GM23338 (cell line): ENCODE measurements around the gene NPAS3. TPM values are rescaled to one million over a fixed set of nuclear protein-coding genes. Genes with fewer than 3 reads are reported as not detected.

Experiments
- ATAC-seq: fragments of 200-7000 bp; cut with Tn5 transposase; 3 replicates; pipeline ENCODE4 v1.9.1; 2020
- DNase-seq: peaks from one replicate; pipeline ENCODE4 v3.0.0-alpha.2; 2015; ENCODE audit warnings: low spot score
- H2AFZ ChIP-seq: fragments of 200-600 bp; sonication (generic); 2 replicates; pipeline ENCODE4 v1.8.0; 2016; ENCODE audit warnings: antibody characterized with exemption, mild to moderate bottlenecking, moderate library complexity
- H3F3A ChIP-seq: fragments of 200-600 bp; sonication (generic); replicated peaks from 2 replicates; pipeline ENCODE4 v1.8.0; 2017; ENCODE audit warnings: antibody characterized with exemption, mixed run types, low read depth
- H3K27ac ChIP-seq: fragments of 200-600 bp; sonication (generic); 2 replicates; pipeline ENCODE4 v1.6.1; 2016; ENCODE audit warnings: low read depth
- H3K27me3 ChIP-seq: fragments of 200-600 bp; sonication (generic); 2 replicates; pipeline ENCODE4 v1.8.0; 2016; ENCODE audit warnings: mild to moderate bottlenecking, mixed run types, moderate library complexity; ENCODE audit not compliant: insufficient read depth
- H3K36me3 ChIP-seq: fragments of 200-600 bp; sonication (generic); 2 replicates; pipeline ENCODE4 v1.8.0; 2016; ENCODE audit warnings: mild to moderate bottlenecking; ENCODE audit not compliant: insufficient read depth
- H3K4me1 ChIP-seq: fragments of 200-600 bp; sonication (generic); 2 replicates; pipeline ENCODE4 v1.8.0; 2016; ENCODE audit warnings: mild to moderate bottlenecking, moderate library complexity; ENCODE audit not compliant: insufficient read depth
- H3K4me2 ChIP-seq: fragments of 200-600 bp; sonication (generic); 2 replicates; pipeline ENCODE4 v1.7.1; 2017; ENCODE audit warnings: mixed run types
- H3K4me3 ChIP-seq: fragments of 200-600 bp; sonication (generic); 2 replicates; pipeline ENCODE4 v1.6.1; 2016; ENCODE audit warnings: mixed run types
- H3K79me2 ChIP-seq: fragments of 200-600 bp; sonication (generic); replicated peaks from 2 replicates; pipeline ENCODE4 v1.8.0; 2017; ENCODE audit warnings: mild to moderate bottlenecking; ENCODE audit not compliant: insufficient read depth
- H3K9me2 ChIP-seq: fragments of 200-600 bp; sonication (generic); 2 replicates; pipeline ENCODE4 v1.8.0; 2017; ENCODE audit not compliant: insufficient read depth
- H4K20me1 ChIP-seq: fragments of 200-600 bp; sonication (generic); replicated peaks from 2 replicates; pipeline ENCODE4 v1.8.0; 2017; ENCODE audit warnings: mild to moderate bottlenecking; ENCODE audit not compliant: insufficient read depth
- H3K27ac Mint-ChIP-seq: 2 replicates; pipeline ENCODE4 v1.8.0; 2020; ENCODE audit warnings: inconsistent platforms, mild to moderate bottlenecking, moderate library complexity, mixed read lengths
- H3K27me3 Mint-ChIP-seq: 3 replicates; pipeline ENCODE4 v1.8.0; 2022; ENCODE audit warnings: low read depth, mild to moderate bottlenecking, moderate library complexity, mixed read lengths, inconsistent platforms; ENCODE audit not compliant: insufficient read depth, poor library complexity
- H3K36me3 Mint-ChIP-seq: 3 replicates; pipeline ENCODE4 v1.8.0; 2021; ENCODE audit warnings: low read depth, mild to moderate bottlenecking, inconsistent platforms, moderate library complexity, mixed read lengths
- H3K4me1 Mint-ChIP-seq: 3 replicates; pipeline ENCODE4 v1.8.0; 2020; ENCODE audit warnings: mild to moderate bottlenecking, inconsistent platforms, mixed read lengths
- H3K4me3 Mint-ChIP-seq: 3 replicates; pipeline ENCODE4 v1.8.0; 2021; ENCODE audit warnings: moderate library complexity, mild to moderate bottlenecking, inconsistent platforms, mixed read lengths
- H3K9me3 Mint-ChIP-seq: 3 replicates; pipeline ENCODE4 v1.8.0; 2020; ENCODE audit warnings: moderate library complexity, mild to moderate bottlenecking, inconsistent platforms, mixed read lengths
- CREB1 ChIP-seq: fragments of 250-450 bp; sonication (Bioruptor Pico); IDR thresholded peaks from 2 replicates; pipeline ENCODE4 v1.5.0; 2020; ENCODE audit warnings: low read depth, mild to moderate bottlenecking, moderate library complexity
- ETS1 ChIP-seq: IDR thresholded peaks from 2 replicates; pipeline ENCODE4 v1.6.1; 2016; ENCODE audit warnings: antibody characterized with exemption
- EZH2 ChIP-seq: fragments of 200-600 bp; sonication (generic); IDR thresholded peaks from one replicate; pipeline ENCODE4 v1.8.0; 2017; ENCODE audit warnings: antibody characterized with exemption, mild to moderate bottlenecking, low read depth; ENCODE audit not compliant: unreplicated experiment
- EZH2phosphoT487 ChIP-seq: fragments of 200-600 bp; sonication (generic); IDR thresholded peaks from one replicate; pipeline ENCODE4 v1.8.1; 2018; ENCODE audit warnings: antibody characterized with exemption; ENCODE audit not compliant: unreplicated experiment
- NANOG ChIP-seq: IDR thresholded peaks from 2 replicates; pipeline ENCODE4 v1.6.1; 2016; ENCODE audit warnings: antibody characterized with exemption, borderline replicate concordance
- POLR2AphosphoS5 ChIP-seq: IDR thresholded peaks from 2 replicates; pipeline ENCODE4 v1.6.1; 2016; ENCODE audit warnings: antibody characterized with exemption, low read depth
- REST ChIP-seq: IDR thresholded peaks from one replicate; pipeline ENCODE4 v1.6.1; 2018; ENCODE audit warnings: antibody characterized with exemption; ENCODE audit not compliant: unreplicated experiment
- STAT1 ChIP-seq: IDR thresholded peaks from one replicate; pipeline ENCODE4 v1.6.1; 2016; ENCODE audit warnings: antibody characterized with exemption; ENCODE audit not compliant: unreplicated experiment
- ZNF114 ChIP-seq: fragments of 250-450 bp; sonication (Bioruptor Pico); IDR thresholded peaks from 2 replicates; pipeline ENCODE4 v1.5.0; 2020; ENCODE audit warnings: mild to moderate bottlenecking, moderate library complexity
- ZNF331 ChIP-seq: fragments of 250-450 bp; sonication (Bioruptor Pico); IDR thresholded peaks from 2 replicates; pipeline ENCODE4 v1.5.0; 2020; ENCODE audit warnings: low read depth, mild to moderate bottlenecking, moderate library complexity
- polyA plus RNA-seq: library from polyadenylated mRNA; unstranded; fragments of >200 nt; fragmentation: Nextera tagmentation; extraction: Ambion mirVana; gene quantifications from 2 replicates; pipeline ENCODE4 v1.2.1, GENCODE V29; 2016
- total RNA-seq: library from RNA; depleted of rRNA; stranded (reverse); fragments of >200 nt; shearing (Covaris generic); gene quantifications from 2 replicates; pipeline ENCODE4 v1.2.3, GENCODE V29; 2014
- TF ChIP-seq, protein P1 (sequence below), 2 experiments: fragments of 200-600 bp in 1 of 2; sonication (generic) in 1 of 2; conservative IDR thresholded peaks; 2 replicates each; pipeline versions ENCODE4 v1.5.1 to v1.6.1; 2016 to 2017; ENCODE audit warnings: antibody characterized with exemption in 2 of 2, low read depth in 2 of 2, mild to moderate bottlenecking in 2 of 2, moderate library complexity in 1 of 2

Gene NPAS3
- total and polyA plus RNA-seq, 2 experiments from 2014 or later = 0.17 to 0.19 TPM

DNA sequence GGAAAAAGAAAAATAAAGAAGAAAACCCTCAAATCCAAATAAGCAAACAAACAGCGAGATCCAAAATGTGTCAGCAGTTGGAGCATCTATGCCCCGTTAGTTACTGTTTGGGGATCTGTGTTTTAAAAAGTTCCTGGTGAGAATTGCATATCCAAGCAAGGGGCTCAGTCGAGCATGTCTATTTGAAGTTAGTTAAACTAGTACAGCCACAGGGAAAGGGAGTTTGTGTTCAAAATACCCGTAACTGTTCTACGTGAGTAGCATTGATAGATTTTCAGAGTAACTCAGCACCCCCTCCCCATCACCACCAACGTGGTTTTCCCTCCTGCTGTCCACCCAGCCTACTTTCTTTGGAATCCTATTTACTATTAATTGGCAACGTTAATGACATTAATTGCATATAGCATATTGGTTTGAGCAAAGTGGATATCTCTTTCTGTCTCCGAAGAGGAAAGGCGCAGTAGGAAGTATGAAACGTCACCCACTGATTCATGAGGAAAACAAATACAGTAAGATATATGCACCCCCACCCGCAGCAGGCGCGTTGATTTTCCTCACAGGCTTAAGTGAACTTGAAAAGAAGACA lies 1.5 kb downstream of the NPAS3 start:
- H3K36me3 Mint-ChIP-seq = no peaks in the 10 kb centered on the region; the same call in 2 of the 3 replicates
- H3K4me1 Mint-ChIP-seq = peaks cover 38% of the 10 kb centered on the region
- H3K27me3 Mint-ChIP-seq = peaks cover 39% of the 10 kb centered on the region
- peak overlapping the region; percentile 97 for H3K4me2 ChIP-seq
- peak overlapping the region; percentile 85 for H3K4me3 Mint-ChIP-seq
- peak overlapping the region; percentile 80 for H3K4me3 ChIP-seq
- no peaks in the 10 kb centered on the region for H3K36me3 ChIP-seq
- DNase-seq (peak; percentile 14), ATAC-seq (no peak)
- no peaks in the 10 kb centered on the region for H3K9me2 ChIP-seq
- no peaks in the 10 kb centered on the region for H3K79me2 ChIP-seq
- TF ChIP-seq EZH2 (peak; percentile 54), ETS1 (no peak)
- TF ChIP-seq, protein P1, sequence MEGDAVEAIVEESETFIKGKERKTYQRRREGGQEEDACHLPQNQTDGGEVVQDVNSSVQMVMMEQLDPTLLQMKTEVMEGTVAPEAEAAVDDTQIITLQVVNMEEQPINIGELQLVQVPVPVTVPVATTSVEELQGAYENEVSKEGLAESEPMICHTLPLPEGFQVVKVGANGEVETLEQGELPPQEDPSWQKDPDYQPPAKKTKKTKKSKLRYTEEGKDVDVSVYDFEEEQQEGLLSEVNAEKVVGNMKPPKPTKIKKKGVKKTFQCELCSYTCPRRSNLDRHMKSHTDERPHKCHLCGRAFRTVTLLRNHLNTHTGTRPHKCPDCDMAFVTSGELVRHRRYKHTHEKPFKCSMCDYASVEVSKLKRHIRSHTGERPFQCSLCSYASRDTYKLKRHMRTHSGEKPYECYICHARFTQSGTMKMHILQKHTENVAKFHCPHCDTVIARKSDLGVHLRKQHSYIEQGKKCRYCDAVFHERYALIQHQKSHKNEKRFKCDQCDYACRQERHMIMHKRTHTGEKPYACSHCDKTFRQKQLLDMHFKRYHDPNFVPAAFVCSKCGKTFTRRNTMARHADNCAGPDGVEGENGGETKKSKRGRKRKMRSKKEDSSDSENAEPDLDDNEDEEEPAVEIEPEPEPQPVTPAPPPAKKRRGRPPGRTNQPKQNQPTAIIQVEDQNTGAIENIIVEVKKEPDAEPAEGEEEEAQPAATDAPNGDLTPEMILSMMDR (conservative IDR thresholded peaks at IDR 0.05; ENCODE audit: low read depth in 2 of 2) = no peak
- peak overlapping the region; percentile 96 for H2AFZ ChIP-seq
- no peak overlapping the region for H3K27ac Mint-ChIP-seq
- peaks cover 38% of the 10 kb centered on the region for H3K4me1 ChIP-seq
- peaks cover 3% of the 10 kb centered on the region; the same call in 1 of the 2 replicates for H4K20me1 ChIP-seq
- no peak overlapping the region for H3K27ac ChIP-seq
- peaks cover 3% of the 10 kb centered on the region; the same call in 2 of the 3 replicates for H3K9me3 Mint-ChIP-seq
- H3F3A ChIP-seq = 0 out of 2 replicates have a peak, but pooled peaks cover 7% of the 10 kb centered on the region
- H3K27me3 ChIP-seq = peaks cover 63% of the 10 kb centered on the region

DNA sequence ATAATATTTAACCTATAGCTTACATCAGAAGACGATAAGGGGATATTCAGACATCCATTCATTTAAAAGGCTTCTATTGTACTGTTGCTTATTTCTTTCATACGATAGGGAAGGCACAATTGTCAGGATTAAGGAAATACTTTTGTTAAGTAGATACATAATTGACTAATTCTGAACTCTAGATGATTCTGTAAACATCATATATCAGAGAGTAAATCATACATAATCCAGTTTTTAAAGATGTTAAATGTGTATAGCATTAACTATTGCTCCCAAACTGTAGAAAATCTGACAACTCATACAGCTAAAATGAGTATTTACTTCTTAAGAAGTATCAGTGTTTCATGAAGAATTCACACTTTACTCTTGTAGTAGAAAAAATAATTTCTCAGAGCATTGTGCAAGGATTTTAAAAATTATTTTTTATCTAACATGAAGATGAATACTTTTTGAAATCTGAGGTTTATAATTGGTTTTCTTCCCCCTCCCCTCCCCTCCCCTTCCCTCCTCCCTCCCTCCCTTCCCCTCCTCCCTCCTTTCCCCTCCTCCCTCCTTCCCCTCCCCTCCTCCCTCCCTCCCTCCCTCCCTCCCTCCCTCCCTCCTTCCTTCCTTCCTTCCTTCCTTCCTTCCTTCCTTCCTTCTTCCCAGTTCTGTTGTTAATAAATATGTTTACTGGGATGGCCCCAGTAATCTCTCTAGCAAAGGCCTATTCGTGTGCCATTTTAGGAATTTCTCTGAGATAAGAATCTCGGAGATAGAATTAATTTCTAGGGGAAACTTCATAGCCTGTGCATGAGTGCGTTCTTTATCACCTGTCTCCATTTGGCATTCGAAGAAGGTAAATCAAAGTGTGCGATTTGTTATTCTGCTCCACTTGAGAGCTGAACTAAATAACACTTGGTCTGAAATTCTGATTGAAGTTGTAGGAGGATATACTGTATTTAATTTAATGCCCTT lies 2.3 kb downstream of the NPAS3 start:
- no peaks in the 10 kb centered on the region; the same call in 2 of the 3 replicates for H3K36me3 Mint-ChIP-seq
- Histone ChIP-seq H3K4me2 (peak overlapping the region; percentile 97), H4K20me1 (peaks cover 3% of the 10 kb centered on the region; the same call in 1 of the 2 replicates), H3K9me2 (no peaks in the 10 kb centered on the region), H3K27me3 (peaks cover 55% of the 10 kb centered on the region), H3K36me3 (no peaks in the 10 kb centered on the region), H3F3A (0 out of 2 replicates have a peak, but pooled peaks cover 7% of the 10 kb centered on the region), H3K27ac (no peak overlapping the region), H2AFZ (no peak overlapping the region), H3K79me2 (no peaks in the 10 kb centered on the region), H3K4me1 (peaks cover 34% of the 10 kb centered on the region), H3K4me3 (peak overlapping the region; percentile 80)
- peaks cover 30% of the 10 kb centered on the region for H3K4me1 Mint-ChIP-seq
- H3K9me3 Mint-ChIP-seq = peaks cover 3% of the 10 kb centered on the region; the same call in 2 of the 3 replicates
- H3K4me3 Mint-ChIP-seq = peak overlapping the region; percentile 85; the same call in 1 of the 3 replicates
- H3K27ac Mint-ChIP-seq = no peak overlapping the region
- DNase-seq = no peak
- H3K27me3 Mint-ChIP-seq = peaks cover 32% of the 10 kb centered on the region
- ATAC-seq = no peak
- TF ChIP-seq, protein P1 (conservative IDR thresholded peaks at IDR 0.05; ENCODE audit: low read depth in 2 of 2) = no peak
- TF ChIP-seq NANOG (no peak), STAT1 (no peak), POLR2AphosphoS5 (no peak), CREB1 (CRISPR knock-in tag) (no peak), EZH2 (no peak), ETS1 (no peak), ZNF331 (no peak), EZH2phosphoT487 (no peak), ZNF114 (CRISPR knock-in tag) (no peak), REST (no peak)
